GM13976 (cell line): ENCODE results near the gene SFXN5.

Experiments used
- DNase-seq: peaks from one replicate; pipeline ENCODE4 v3.0.0; 2012; ENCODE audit warnings: low spot score
- CTCF ChIP-seq: IDR thresholded peaks from 2 replicates; pipeline ENCODE4 v1.5.1; 2012; ENCODE audit warnings: borderline replicate concordance, mild to moderate bottlenecking; ENCODE audit not compliant: insufficient read depth; ENCODE audit errors: extremely low read depth, missing control alignments, control extremely low read depth
- in situ Hi-C: fragments of 300-500 bp; cut with MboI; formaldehyde crosslinking; loops from one replicate; pipeline ENCODE4 v1.12.0; 2022; ENCODE audit warnings: low sequenced_read_pairs, mixed read lengths, inconsistent platforms; ENCODE audit not compliant: unreplicated experiment

SFXN5 gene

GRCh38 chr2:73043276-73043675 lies 28.2 kb downstream of the SFXN5 start:
- no peak for DNase-seq
- in situ Hi-C loops: no loop called here
- no peak for TF ChIP-seq CTCF

- in situ Hi-C loops: no loop called here
- no peak for TF ChIP-seq CTCF
- DNase-seq: no peak
Observed at GRCh38 chr2:73037947-73038585, 33.4 kb downstream of the SFXN5 start.

GRCh38 chr2:73036766-73037165 lies 34.7 kb downstream of the SFXN5 start:
- no peak for DNase-seq
- in situ Hi-C loops: no loop called here
- no peak for TF ChIP-seq CTCF

GRCh38 chr2:73035899-73036711 lies 35.4 kb downstream of the SFXN5 start:
- no peak for DNase-seq
- in situ Hi-C loops: no loop called here
- no peak for TF ChIP-seq CTCF

- DNase-seq: no peak
- no peak for TF ChIP-seq CTCF
- in situ Hi-C loops: no loop called here
Observed at GRCh38 chr2:73034661-73035375, 36.7 kb downstream of the SFXN5 start.

GRCh38 chr2:73033766-73034381 lies 37.6 kb downstream of the SFXN5 start:
- TF ChIP-seq CTCF: no peak
- in situ Hi-C loops: no loop called here
- DNase-seq: no peak
